GM12864 (cell line): ENCODE results near the gene LAYN.

Experiments
- DNase-seq: peaks from one replicate; pipeline ENCODE4 v3.0.0-alpha.2; 2011; ENCODE audit warnings: low read depth
- H3K4me3 ChIP-seq: 2 replicates; pipeline ENCODE4 v1.5.1; 2011; ENCODE audit warnings: mild to moderate bottlenecking, low read depth, low read length, control low read depth
- TF ChIP-seq, protein P1 (sequence below): IDR thresholded peaks from 2 replicates; pipeline ENCODE4 v1.5.1; 2011; ENCODE audit warnings: low read depth, mild to moderate bottlenecking, moderate library complexity, low read length, control low read depth, inconsistent platforms; ENCODE audit errors: missing control alignments

LAYN gene

DNA sequence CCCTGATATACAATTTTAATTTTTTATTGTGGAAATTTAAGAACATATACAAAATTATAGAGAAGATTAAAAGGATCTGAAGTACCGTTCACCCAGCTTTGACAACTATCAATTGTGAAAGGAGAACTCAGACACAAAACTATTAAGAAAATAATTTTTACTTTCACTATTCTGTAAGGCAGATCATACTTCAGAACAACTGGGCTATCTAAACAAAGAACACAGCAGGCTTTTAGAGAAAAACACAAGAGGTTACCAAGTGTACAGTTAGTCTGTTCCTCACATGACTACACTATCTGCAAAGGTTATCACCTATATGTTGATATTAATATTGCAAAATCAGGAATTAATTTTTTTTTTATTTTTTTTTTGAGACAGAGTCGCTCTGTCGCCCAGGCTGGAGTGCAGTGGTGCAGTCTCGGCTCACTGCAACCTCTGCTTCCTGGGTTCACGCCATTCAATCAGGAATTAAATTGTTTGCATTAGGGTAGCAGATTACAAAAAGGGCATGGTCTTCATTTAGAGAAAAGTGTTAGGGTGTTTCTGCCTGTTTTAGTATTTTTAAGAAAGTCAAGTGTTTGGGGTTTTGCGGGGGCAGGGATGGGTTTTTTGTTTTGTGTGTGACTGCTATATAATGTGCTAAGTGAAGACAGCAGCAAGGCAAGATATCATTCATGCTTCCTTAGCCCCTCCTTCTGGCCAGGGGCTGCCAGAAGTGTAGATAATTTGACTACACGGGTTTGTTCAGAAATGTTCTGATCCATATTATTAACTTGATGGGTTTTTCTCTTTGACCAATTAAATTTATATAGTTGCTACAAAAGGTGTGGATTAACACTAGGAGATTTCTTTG lies 34.1 kb downstream of the LAYN start:
- TF ChIP-seq, protein P1, sequence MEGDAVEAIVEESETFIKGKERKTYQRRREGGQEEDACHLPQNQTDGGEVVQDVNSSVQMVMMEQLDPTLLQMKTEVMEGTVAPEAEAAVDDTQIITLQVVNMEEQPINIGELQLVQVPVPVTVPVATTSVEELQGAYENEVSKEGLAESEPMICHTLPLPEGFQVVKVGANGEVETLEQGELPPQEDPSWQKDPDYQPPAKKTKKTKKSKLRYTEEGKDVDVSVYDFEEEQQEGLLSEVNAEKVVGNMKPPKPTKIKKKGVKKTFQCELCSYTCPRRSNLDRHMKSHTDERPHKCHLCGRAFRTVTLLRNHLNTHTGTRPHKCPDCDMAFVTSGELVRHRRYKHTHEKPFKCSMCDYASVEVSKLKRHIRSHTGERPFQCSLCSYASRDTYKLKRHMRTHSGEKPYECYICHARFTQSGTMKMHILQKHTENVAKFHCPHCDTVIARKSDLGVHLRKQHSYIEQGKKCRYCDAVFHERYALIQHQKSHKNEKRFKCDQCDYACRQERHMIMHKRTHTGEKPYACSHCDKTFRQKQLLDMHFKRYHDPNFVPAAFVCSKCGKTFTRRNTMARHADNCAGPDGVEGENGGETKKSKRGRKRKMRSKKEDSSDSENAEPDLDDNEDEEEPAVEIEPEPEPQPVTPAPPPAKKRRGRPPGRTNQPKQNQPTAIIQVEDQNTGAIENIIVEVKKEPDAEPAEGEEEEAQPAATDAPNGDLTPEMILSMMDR, result no peak
- no peak for DNase-seq
- H3K4me3 ChIP-seq, result no peak overlapping the region

DNA sequence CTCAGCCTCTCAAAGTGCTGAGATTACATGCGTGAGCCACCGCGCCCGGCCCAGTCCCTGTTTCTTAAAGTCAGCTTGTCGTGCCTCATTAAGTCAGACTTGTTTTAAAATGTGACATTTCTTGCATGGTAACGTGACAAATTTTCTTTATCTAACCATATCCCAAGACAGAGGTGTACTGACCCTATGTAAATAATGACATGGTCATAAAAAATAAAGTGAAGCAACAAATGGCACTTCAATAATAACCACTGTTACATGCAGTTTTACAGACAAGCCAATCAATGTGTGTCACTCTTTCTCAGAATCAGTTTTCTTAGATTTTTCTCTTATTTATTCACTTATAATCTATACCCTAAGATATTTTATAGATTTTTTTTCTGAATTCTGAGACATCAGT lies 35.2 kb downstream of the LAYN start:
- H3K4me3 ChIP-seq, result no peak overlapping the region
- no peak for DNase-seq
- TF ChIP-seq, protein P1, result no peak

- H3K4me3 ChIP-seq, result no peak overlapping the region
- TF ChIP-seq, protein P1, result no peak
- no peak for DNase-seq
These were observed 37.3 kb downstream of the LAYN start for GRCh38 chr11:111577821-111578220.

- H3K4me3 ChIP-seq, result no peak overlapping the region
- TF ChIP-seq, protein P1, result no peak
- DNase-seq, result no peak
These were observed 40.8 kb downstream of the LAYN start for GRCh38 chr11:111581341-111581740.

GRCh38 chr11:111582163-111582562 lies 41.6 kb downstream of the LAYN start:
- H3K4me3 ChIP-seq, result no peak overlapping the region
- TF ChIP-seq, protein P1, result no peak
- DNase-seq, result no peak

DNA sequence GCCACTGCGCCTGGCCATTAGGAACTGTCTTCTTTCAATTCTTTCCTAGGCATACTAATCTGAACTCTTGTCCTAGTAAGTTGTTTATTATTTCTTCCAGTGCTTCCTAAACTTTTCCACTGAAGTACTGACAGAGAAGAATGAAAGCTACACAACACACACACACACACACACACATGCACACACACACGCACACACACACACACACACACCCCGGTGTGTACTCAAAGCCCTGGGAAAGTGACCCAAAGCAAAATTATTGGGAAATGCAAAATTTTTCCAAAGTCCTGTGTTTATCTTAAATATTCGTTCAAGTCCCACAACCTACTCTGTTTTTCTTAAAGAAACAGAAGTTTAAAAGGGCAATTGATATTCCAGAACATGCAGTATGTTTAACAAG lies 42.4 kb downstream of the LAYN start:
- no peak for DNase-seq
- TF ChIP-seq, protein P1, result no peak
- no peak overlapping the region for H3K4me3 ChIP-seq

DNA sequence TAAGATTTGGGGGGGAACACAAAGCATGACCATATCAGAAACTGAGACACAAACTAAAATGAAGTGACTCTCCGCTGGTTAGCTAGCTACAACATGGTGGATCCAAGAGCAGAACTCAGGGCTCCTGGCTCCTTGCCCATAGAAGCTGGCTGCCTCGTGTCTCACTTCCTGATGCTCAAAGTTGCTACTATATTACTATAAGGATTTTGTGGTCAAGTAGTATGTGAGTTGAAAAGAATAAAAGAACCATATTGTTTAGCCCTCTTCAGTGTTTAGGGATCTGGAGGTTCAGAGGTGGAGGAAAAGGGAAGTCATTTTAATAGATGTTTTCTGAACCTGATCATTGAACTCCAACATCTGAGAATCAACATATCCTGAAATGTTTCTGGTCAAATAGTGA lies 44.9 kb downstream of the LAYN start:
- H3K4me3 ChIP-seq, result no peak overlapping the region
- no peak for DNase-seq
- TF ChIP-seq, protein P1, result no peak
